ENCODE results near the gene OSM. TPM values are rescaled to one million over a fixed set of nuclear protein-coding genes. Genes with fewer than 3 reads are reported as not detected.
"Not testable (repeated sequence)": the region's sequence is repeated elsewhere in the genome, so short reads cannot be mapped to it uniquely, and the experiment has no call there.

Gene OSM
- total RNA-seq, 1 experiment from 2014 or later = not detected

DNA sequence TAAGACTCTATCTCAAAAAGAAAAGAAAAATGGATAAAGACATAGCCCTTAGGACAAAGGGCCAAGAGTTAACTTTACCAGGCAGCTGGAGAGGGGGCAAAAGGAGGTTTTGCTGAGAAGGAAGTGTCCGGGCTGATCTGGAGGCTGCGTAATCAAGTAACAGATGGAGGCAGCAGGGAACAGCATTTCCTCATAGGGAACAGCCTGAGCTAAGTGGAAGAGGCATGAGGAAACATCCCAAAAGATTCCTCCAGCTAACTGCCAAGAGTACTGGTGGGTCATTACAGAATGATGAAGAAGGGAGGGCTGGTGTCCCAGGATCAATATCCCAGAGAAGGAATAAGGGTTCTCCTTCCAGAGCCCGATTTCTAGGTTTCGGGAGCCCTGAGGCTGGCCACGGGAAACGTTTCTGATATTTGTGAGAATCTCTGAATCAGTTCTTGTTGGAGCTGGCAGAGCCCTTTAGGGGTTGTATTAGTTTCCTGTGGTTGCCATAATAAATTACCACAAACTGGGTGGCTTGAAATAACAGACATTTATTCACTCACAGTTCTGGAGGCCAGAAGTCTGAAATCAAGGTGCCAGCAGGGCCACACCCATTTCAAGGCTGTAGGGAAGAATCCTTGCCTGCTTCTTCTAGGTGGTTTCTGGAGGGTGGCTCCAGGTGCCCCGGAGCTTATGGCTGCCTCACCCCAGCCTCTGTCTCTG is 41.3 kb downstream of the OSM start:
- DNase-seq (ENCODE audit: low read depth) = no peak
- in situ Hi-C loops (cut with HindIII; ENCODE audit: low pct_unique_long_range_greater_than_20kb, low sequenced_read_pairs) = no loop called here

DNA sequence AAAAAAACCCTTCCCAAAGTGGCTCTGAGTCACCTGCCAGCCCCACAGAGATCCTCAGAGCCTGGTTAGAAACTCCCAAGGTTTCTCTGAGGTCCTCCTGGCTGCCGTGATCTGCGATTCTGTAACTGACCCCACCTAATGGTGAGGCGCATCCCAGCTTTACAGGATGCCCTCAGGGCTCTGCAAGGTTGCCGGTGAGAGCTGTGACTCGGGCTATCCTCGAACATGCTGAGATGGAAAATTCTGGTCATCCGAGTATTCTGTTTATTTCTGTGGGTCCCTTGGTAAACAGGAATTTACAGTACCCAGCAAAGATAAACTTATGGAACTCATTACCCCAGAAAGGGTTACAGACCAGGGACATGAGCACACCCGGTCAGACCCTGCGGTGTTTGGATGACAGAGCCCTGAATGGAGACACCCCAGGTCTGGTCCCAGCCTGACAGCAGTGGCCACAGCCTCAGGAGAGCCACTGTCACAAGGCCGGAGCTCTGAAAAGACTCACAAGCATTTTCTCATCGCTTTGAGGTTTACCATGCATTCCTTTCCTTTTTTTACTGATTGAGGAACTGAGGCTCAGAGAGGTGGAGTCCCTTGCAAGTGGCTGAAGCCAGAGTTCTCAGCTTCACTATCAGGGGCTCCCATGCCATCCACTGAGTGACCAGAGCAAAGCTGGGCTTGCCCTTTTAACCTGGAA is 42.3 kb downstream of the OSM start:
- in situ Hi-C loops (cut with HindIII; ENCODE audit: low pct_unique_long_range_greater_than_20kb, low sequenced_read_pairs) = no loop called here
- peak; percentile 89 for DNase-seq (ENCODE audit: low read depth)

DNA sequence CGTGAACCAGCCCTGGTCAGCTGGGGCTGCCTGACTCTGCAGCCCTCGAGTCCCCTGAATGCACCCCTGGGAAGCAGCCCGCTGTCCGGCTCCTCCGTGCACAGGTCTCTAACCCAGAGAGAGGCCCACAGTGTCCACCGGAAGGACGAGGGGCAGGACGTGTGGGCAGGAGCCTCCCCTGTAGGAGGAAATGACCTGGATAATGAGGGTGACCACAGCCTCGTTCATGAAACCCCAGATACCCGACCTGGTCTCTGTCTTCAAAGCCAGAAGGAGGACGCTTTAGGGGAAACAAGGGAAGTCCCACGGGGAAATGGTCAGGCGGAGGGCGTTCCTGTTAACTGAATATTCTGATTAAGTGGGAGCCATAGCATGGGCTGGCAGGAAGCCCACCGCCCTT is 43.3 kb downstream of the OSM start:
- in situ Hi-C loops (cut with HindIII; ENCODE audit: low pct_unique_long_range_greater_than_20kb, low sequenced_read_pairs) = no loop called here
- DNase-seq (ENCODE audit: low read depth) = no peak

DNA sequence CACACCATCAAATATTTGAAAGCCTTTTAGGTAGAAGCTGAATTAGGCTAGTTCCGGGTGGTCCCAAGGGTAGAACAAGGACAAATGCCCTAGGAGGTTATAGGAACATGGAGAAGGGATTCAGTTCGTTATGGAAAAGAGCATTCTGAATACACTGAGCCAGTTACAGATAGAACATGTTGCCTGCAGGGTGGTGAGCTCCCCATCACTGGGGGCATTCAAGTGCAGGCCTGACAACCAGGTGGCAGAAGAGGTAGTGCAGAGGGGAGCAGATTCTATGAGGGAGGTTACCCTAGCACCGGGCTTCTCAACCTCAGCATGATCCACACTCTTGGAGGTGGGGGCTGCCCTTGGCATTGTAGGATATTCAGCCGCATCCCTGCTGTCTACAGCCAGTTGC is 44.3 kb downstream of the OSM start:
- in situ Hi-C loops (cut with HindIII; ENCODE audit: low pct_unique_long_range_greater_than_20kb, low sequenced_read_pairs) = no loop called here
- DNase-seq (ENCODE audit: low read depth) = no peak

DNA sequence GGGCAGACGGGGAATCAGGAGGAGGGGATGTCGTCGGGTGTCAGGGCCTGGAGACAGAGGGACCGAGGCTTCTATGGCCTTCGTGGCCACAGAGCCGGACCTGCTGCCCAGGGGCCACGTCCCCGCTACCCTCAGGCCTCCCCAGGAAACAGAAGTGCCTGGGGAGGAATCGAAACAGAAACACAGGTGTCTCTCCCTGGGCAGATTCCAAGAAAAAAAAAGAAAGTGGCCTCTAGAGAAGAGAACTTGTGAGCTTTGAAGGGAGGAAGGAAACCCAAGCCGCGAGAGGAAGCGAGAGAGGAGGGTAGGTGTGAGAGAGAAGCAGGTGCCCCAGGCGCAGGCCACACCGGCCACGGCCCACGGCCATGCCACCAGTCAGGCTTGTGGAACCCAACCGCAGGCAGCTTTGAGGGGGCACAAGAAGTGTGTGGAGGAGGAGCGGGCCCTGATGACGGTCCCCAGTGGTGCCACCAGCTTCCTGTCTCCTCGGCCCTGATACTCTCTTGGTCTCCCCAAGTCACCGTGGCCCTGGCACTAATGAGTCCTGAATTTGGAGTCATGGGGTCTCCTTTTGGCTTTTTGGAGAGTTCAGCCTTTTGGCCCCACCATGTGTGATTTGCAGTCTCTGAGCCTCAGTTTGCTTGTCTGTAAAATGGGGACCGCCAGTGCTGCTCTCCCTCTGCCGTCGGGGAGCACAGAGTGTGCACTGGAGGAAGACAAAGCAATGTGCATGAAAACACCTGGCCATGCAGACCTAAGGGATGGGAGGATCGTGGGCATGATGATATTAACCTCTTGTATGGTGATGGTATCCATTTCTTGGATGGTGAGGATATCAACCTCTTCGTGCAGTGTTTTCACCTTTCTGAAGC is 45.3 kb downstream of the OSM start:
- in situ Hi-C loops (cut with HindIII; ENCODE audit: low pct_unique_long_range_greater_than_20kb, low sequenced_read_pairs) = no loop called here
- DNase-seq (ENCODE audit: low read depth) = no peak

DNA sequence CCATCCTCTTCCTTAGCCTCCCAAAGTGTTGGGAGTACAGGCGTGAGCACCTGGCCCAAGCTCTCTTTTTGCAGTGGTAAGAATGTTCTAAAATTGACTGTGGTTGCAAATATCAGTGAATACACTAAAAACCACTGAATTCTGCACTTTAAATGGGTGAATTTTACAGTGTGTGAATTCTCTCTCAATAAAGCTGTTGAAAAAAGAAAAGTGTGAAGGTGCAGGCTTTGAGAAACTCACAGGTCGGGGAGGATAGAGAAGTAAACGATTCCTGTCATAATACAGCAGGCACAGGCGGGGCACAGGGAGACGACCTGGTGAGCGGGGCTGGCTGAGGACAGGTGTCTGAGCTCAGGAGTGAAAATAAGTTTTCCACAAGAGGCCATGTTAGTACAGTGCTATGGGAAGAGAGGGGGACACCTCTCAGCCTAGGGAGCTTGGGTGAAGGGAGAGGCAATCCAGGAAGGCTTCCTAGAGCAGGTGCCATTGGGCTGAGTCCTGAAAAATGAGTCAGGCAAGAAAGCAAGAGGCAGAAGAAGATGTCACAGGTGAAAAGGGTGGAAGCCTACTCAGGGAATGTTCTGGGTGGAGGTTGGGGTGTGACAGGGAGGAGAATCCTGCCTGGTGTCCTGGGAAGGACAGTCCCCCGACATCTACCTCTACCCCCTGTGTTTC is 46.2 kb downstream of the OSM start:
- in situ Hi-C loops (cut with HindIII; ENCODE audit: low pct_unique_long_range_greater_than_20kb, low sequenced_read_pairs) = no loop called here
- DNase-seq (ENCODE audit: low read depth) = no peak

DNA sequence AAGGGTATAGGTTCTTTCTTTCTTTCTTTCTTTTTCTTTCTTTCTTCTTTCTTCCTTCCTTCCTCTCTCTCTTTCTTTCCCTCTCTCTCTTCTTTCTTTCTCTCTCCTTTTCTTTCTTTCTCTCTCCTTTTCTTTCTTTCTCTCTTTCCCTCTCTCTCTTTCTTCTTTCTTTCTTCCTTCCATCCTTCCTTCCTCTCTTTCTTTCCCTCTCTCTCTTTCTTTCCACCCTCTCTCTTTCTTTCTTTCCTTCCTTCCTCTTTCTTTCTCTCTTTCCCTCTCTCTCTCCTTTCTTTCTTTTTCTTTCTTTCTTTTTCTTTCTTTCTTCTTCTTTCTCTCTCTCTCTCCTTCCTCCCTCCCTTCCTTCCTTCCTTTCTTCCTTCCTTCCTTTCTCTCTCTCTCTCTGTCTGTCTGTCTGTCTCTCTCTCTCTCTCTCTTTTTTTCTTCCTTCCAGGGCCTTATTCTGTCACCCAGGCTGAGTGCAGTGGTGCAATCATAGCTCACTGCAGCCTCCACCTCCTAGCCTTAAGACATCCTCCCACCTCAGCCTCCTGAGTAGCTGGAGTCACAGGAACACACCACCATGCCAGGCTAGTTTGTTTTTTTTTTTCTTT is 46.9 kb downstream of the OSM start:
- in situ Hi-C loops (cut with HindIII; ENCODE audit: low pct_unique_long_range_greater_than_20kb, low sequenced_read_pairs) = no loop called here
- DNase-seq (ENCODE audit: low read depth) = no peak

DNA sequence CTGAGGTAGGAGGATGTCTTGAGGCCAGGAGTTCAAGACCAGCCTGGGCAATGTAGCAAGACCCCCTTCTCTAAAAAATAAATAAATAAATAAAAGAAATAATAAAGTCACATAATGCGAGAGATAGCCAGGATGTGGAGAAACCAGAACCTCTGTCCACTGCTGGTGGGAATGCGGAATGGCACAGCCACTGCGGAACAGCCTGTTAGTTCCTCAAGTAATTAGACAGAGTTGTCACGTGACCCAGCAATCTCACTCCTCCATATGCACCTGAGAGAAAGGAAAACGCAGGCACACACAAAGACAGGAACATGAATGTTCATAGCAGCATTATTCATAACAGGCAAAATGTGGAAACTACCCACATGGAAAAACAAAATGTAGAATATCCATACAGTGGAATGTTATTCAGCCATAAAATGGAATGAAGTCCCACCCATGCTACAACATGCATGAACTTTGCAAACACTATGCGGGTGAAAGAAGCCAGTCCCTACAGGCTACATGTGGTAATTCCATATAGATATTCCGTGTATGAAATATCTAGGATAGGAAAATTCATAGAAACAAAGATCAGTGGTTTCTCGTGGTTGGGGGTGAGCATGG is 47.5 kb downstream of the OSM start:
- in situ Hi-C loops (cut with HindIII; ENCODE audit: low pct_unique_long_range_greater_than_20kb, low sequenced_read_pairs) = no loop called here
- no peak for DNase-seq (ENCODE audit: low read depth)

DNA sequence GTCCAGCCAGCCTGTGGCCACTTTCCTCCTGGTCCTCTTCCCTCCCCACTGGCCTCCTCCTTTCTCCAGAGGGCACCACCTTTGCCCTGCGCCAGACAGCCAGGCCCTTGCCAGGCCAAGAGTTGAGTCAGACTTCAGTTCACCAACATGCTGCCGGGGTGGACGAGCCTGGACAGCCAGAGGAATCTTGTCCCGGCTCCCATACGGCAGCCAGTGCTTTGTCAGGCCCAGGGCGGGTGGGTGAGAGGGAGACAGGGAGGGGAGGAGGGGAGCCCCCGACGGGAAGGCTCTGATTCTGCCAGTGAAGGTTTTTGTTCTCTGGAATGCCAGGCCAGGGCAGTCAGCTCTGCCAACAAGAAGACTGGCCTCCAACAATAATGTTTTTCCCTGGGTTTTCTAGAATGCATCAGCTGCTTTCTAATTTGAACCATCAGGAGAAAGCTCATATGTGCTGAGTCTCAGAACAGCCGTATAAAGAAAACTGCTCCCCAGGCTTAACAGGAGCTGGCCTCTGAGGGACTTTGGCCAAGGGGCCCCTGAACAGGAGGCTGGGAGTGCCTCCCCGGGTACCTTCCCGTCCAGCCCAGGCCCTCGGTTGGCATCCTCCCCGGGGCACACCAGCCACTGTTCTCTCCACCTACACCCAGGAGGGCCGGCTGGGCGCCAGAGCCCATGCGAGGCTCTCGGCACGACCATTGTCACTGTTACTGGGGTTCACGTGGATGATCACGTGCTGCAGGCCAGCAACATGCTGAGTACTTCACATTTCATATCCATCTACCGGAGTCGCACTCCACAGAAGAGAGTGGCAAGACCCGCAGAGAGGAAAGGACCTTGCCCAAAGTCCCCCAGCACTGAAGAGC is 48.7 kb downstream of the OSM start:
- in situ Hi-C loops (cut with HindIII; ENCODE audit: low pct_unique_long_range_greater_than_20kb, low sequenced_read_pairs) = no loop called here
- DNase-seq (ENCODE audit: low read depth) = no peak

DNA sequence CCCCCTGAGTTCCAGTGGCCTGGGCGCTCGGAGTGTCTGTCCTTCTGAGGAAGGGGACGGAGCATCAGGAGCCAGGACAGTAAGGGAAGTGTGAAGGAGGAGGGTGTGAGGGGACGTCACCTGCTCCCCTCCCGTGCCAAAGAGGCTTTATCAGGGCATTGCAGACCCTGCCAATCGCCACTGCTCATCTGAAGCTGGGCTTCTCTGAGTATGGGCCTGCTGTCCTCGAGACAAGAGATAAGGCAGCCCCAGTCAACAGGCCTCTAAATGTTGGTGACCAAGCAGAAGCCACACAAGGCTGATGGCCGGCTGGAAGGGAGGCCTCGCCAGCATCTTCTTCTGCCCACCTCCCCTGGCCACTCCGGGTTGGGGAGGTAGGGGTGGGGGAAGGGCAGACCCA is 49.9 kb downstream of the OSM start:
- in situ Hi-C loops (cut with HindIII; ENCODE audit: low pct_unique_long_range_greater_than_20kb, low sequenced_read_pairs) = no loop called here
- DNase-seq (ENCODE audit: low read depth) = no peak

DNA sequence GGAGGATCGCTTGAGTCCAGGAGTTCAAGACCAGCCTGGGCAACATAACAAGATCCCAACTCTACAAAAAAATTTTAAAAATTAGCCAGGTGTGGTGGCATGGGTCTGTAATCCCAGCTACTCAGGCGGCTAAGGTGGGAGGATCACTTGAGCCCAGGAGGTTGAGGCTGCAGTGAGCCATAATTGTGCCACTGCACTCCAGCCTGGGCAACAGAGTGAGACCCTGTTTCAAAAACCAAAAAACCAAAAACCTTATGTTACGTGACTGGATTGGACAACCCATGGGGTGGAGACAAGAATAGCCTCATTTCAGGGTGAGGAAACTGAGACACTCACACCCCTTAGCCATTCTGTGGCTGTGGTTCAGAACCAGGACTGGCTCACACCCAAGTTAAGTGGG is 50.4 kb downstream of the OSM start:
- DNase-seq (ENCODE audit: low read depth); in situ Hi-C loops (cut with HindIII; ENCODE audit: low pct_unique_long_range_greater_than_20kb, low sequenced_read_pairs): not testable (repeated sequence)

DNA sequence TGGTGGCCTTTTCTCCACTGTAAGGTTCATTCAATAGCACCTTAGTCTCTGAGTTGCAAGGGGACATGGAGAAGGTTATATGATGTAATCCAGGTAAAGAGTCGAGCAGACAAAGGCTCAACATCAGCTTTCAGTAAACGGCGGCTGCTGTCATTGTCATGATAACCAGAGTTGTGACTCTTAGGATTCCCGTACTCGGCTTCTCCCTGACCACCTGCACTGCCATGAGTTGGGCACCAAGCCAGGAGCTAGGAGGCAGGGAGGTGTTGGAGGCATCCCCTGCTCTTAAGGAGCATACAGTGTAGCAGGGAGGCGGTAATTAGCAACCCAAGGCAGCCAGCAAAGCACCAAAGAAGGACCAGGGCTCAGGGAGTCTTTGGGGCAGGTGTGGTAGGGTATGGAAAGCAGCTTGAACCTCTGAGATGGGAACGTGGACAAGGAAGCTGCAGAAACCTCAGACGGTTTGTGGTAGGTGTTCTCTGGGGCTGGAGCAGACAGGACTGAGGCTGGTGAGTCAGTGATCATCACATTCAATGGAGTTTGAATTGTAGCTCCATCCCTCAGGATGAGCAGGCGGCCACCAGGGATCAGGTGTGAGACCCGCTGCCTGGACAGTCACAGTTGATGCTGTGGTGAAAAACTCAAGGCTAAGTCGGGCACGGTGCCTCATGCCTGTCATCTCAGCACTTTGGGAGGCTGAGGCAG is 51.8 kb downstream of the OSM start:
- DNase-seq (ENCODE audit: low read depth) = no peak
- in situ Hi-C loops (cut with HindIII; ENCODE audit: low pct_unique_long_range_greater_than_20kb, low sequenced_read_pairs) = no loop called here

DNA sequence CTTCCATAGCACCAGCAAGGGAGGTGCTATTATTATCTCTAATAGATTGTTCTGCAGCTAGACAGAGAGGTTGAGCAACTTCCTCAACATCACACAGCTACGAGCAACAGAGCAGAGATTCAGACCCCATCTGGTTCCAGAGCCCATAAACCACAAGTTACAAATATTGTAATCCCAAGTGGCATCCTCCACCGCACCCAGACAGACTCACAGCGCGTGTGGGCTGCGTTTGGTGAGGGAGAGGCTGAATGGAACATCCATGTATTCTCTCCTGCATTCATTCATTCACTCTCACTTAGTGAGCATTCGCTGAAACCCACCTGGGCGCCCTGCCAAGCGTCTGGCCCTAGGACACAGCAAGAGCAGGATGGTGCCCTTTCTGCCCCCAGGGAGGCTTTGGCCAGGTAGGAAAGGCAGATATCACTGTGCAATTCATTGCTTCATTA is 53.6 kb downstream of the OSM start:
- in situ Hi-C loops (cut with HindIII; ENCODE audit: low pct_unique_long_range_greater_than_20kb, low sequenced_read_pairs) = no loop called here

More for the DNA sequence above, 53.6 kb downstream of the OSM start:
- no peak for DNase-seq (ENCODE audit: low read depth)
